Lower lobe of right lung (tissue), 2 donors: Measurements from ENCODE around the gene SCLT1. TPM values are rescaled to one million over a fixed set of nuclear protein-coding genes. Genes with fewer than 3 reads are reported as not detected.

Source experiments
- ATAC-seq, 2 donors: fragments of 200-7000 bp; cut with Tn5 transposase; one replicate each; pipeline ENCODE4 v1.9.1; 2020 to 2022; ENCODE audit warnings: mild to moderate bottlenecking in 2 of 2, moderate library complexity in 2 of 2
- DNase-seq: peaks from one replicate; pipeline ENCODE4 v3.0.0-alpha.2; 2020
- H3K27ac ChIP-seq: fragments of 200-600 bp; one replicate; pipeline ENCODE4 v1.8.0; 2022
- H3K27me3 ChIP-seq: fragments of 200-600 bp; one replicate; pipeline ENCODE4 v1.8.0; 2022; ENCODE audit warnings: low read depth
- H3K36me3 ChIP-seq: fragments of 200-600 bp; one replicate; pipeline ENCODE4 v1.8.0; 2022; ENCODE audit warnings: mild to moderate bottlenecking
- H3K4me1 ChIP-seq: fragments of 200-600 bp; one replicate; pipeline ENCODE4 v1.8.0; 2022
- H3K4me3 ChIP-seq: fragments of 200-600 bp; one replicate; pipeline ENCODE4 v1.8.0; 2022; ENCODE audit warnings: mild to moderate bottlenecking
- H3K9me3 ChIP-seq: fragments of 200-600 bp; one replicate; pipeline ENCODE4 v1.8.0; 2022
- CTCF ChIP-seq: fragments of 200-600 bp; IDR thresholded peaks from one replicate; pipeline ENCODE4 v1.8.0; 2022; ENCODE audit warnings: antibody characterized with exemption, mild to moderate bottlenecking
- intact Hi-C: fragments of 100-400 bp; cut with DNase I; formaldehyde crosslinking; loops from one replicate; pipeline ENCODE4 v1.11.0; 2022
- total RNA-seq: library from RNA; stranded (reverse); fragmentation: NEBNext Ultra II Directional; extraction: Animal tissue kit (Norgen Biotek cat#: 25700); gene quantifications from one replicate; pipeline ENCODE4 v1.2.1, GENCODE V29; 2021
- donor health status: DM: no; HTN: yes; CAD: no; lungs with severe emphysema.

The SCLT1 gene
- total RNA-seq, 1 donor from 2014 or later = 19.3 TPM

GRCh38 chr4:128942607-128943006 is 150.7 kb downstream of the SCLT1 start:
- ATAC-seq (no peak), DNase-seq (no peak)
- Histone ChIP-seq H3K4me3 (no peak overlapping the region), H3K9me3 (peaks cover 6% of the 10 kb centered on the region), H3K27me3 (no peaks in the 10 kb centered on the region), H3K36me3 (peaks cover 15% of the 10 kb centered on the region), H3K27ac (no peak overlapping the region), H3K4me1 (no peaks in the 10 kb centered on the region)
- no peak for TF ChIP-seq CTCF
- intact Hi-C loops = no loop called here

- Histone ChIP-seq H3K4me1 (no peaks in the 10 kb centered on the region), H3K27me3 (no peaks in the 10 kb centered on the region), H3K9me3 (peaks cover 6% of the 10 kb centered on the region), H3K4me3 (no peak overlapping the region), H3K36me3 (peaks cover 21% of the 10 kb centered on the region), H3K27ac (no peak overlapping the region)
- TF ChIP-seq CTCF = no peak
- DNase-seq = no peak
- ATAC-seq = no peak
- intact Hi-C loops = no loop called here
These were observed 152.4 kb downstream of the SCLT1 start for GRCh38 chr4:128940971-128941370.

- Histone ChIP-seq H3K36me3 (no peaks in the 10 kb centered on the region), H3K9me3 (no peaks in the 10 kb centered on the region), H3K4me3 (no peak overlapping the region), H3K4me1 (no peaks in the 10 kb centered on the region), H3K27me3 (no peaks in the 10 kb centered on the region), H3K27ac (no peak overlapping the region)
- intact Hi-C loops = no loop called here
- TF ChIP-seq CTCF = no peak
- ATAC-seq (no peak), DNase-seq (no peak)
These were observed 163.3 kb downstream of the SCLT1 start for GRCh38 chr4:128930051-128930450.

- no peak for ATAC-seq
- H3K27ac ChIP-seq = no peak overlapping the region
- no peak for DNase-seq
- no peaks in the 10 kb centered on the region for H3K36me3 ChIP-seq
- no peaks in the 10 kb centered on the region for H3K9me3 ChIP-seq
- no peak overlapping the region for H3K4me3 ChIP-seq
- no peaks in the 10 kb centered on the region for H3K27me3 ChIP-seq
- H3K4me1 ChIP-seq = no peaks in the 10 kb centered on the region
- no peak for TF ChIP-seq CTCF
- intact Hi-C loops = no loop called here
These were observed 168.4 kb downstream of the SCLT1 start for GRCh38 chr4:128924951-128925350.

GRCh38 chr4:128921954-128922353 is 171.4 kb downstream of the SCLT1 start:
- no peaks in the 10 kb centered on the region for H3K27me3 ChIP-seq
- DNase-seq (no peak), ATAC-seq (no peak)
- no peak for TF ChIP-seq CTCF
- H3K9me3 ChIP-seq = no peaks in the 10 kb centered on the region
- H3K36me3 ChIP-seq = no peaks in the 10 kb centered on the region
- intact Hi-C loops = no loop called here
- H3K4me3 ChIP-seq = no peak overlapping the region
- H3K4me1 ChIP-seq = no peaks in the 10 kb centered on the region
- H3K27ac ChIP-seq = no peak overlapping the region

GRCh38 chr4:128917781-128918180 is 175.6 kb downstream of the SCLT1 start:
- H3K27me3 ChIP-seq = no peaks in the 10 kb centered on the region
- no peaks in the 10 kb centered on the region for H3K9me3 ChIP-seq
- peaks cover 7% of the 10 kb centered on the region for H3K4me1 ChIP-seq
- TF ChIP-seq CTCF = no peak
- DNase-seq = no peak
- intact Hi-C loops = no loop called here
- ATAC-seq = peak in 1 of 2 donors; percentile 37
- no peaks in the 10 kb centered on the region for H3K36me3 ChIP-seq
- H3K27ac ChIP-seq = no peak overlapping the region
- H3K4me3 ChIP-seq = no peak overlapping the region
